Measurements from ENCODE around the gene CARD8. TPM values are rescaled to one million over a fixed set of nuclear protein-coding genes. Genes with fewer than 3 reads are reported as not detected.

The CARD8 gene
- total and polyA plus RNA-seq, 4 donors, result 7.6 to 116 (median 32.3) TPM

DNA sequence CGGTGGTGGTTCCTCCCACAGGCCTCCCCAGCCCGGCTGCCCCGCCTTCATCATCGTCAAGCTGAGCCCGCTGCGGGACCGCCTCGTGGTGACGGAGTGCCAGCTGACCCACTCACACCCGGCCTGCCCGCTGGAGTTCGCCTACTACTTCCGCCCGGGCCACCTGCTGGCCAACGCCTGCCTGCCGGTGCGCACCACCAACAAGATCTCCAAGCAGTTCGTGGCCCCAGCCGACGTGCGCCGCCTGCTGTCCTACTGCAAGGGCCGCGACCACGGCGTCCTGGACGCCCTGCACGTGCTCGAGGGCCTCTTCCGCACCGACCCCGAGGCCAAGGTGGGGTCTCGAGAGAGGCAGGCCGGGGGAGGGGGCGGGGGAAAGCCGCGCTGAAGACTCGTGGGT lies 73.3 kb downstream of the CARD8 start:
- DNase-seq (no peak), ATAC-seq (ENCODE audit: low FRiP score) (no peak)
- intact Hi-C loops (cut with DNase I), result no loop called here
- no peak overlapping the region for H3K4me3 ChIP-seq (ENCODE audit: low read length in 2 of 2)
- no peaks in the 10 kb centered on the region for H3K9me3 ChIP-seq (ENCODE audit: control insufficient read depth, low read length)
- no peaks in the 10 kb centered on the region for H3K36me3 ChIP-seq (ENCODE audit: control insufficient read depth in 1 of 2, insufficient read depth in 2 of 2, low read length in 1 of 2)
- H3K27me3 ChIP-seq (ENCODE audit: control insufficient read depth in 1 of 2, insufficient read depth in 2 of 2, low read length in 1 of 2), result no peaks in the 10 kb centered on the region
- 91 to 97% methylated on average over 34 to 38 of the region's 38 CpGs for WGBS, 2 donors
- no peaks in the 10 kb centered on the region for H3K4me1 ChIP-seq (ENCODE audit: control insufficient read depth in 1 of 2, insufficient read depth in 2 of 2, low read length in 2 of 2)
- H3K27ac ChIP-seq (ENCODE audit: low read depth in 1 of 2, low read length in 2 of 2), result no peak overlapping the region

DNA sequence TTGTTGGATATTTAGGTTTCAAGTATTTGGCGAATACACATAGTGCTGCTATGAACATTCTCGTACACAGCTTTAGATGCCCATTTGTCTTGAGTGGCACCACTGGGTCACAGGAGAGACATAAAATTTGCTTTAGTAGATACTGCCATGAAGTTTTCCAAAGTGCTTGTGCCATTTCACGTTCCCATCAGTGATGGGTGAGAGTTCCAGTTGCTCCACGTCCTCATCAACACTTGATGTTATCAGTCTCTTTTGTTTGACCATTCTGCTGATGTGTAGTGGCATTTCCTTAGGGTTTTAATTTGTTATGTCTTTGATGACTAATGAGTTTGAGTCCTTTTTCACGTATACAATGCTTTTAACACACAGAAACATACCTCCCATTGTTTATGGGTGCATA lies 74.2 kb downstream of the CARD8 start:
- no peaks in the 10 kb centered on the region for H3K9me3 ChIP-seq (ENCODE audit: control insufficient read depth, low read length)
- no peaks in the 10 kb centered on the region for H3K36me3 ChIP-seq (ENCODE audit: control insufficient read depth in 1 of 2, insufficient read depth in 2 of 2, low read length in 1 of 2)

DNA sequence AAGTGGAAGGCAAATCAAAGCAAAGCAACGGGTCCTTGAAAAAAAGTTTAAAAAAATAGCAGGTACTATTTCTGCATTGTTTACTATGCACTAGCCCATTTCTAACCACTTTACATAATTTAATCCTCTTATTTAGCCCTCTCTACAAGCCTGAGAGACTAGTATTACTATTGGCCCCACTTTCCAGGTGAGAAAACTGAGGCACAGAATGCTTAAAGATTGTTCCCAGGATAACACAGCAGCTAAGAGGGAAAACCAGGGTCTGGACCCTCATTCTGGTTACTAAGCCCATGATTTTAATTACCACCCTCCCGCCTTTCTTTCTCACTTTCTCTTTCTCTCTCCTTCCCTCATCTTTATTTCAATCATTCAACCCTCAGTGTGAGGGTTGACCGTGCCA lies 79.5 kb downstream of the CARD8 start:
- H3K36me3 ChIP-seq (ENCODE audit: control insufficient read depth in 1 of 2, insufficient read depth in 2 of 2, low read length in 1 of 2), result no peaks in the 10 kb centered on the region
- H3K4me3 ChIP-seq (ENCODE audit: low read length in 2 of 2), result no peak overlapping the region
- 77 to 90% methylated on average over 3 of the region's 3 CpGs for WGBS, 2 donors
- H3K9me3 ChIP-seq (ENCODE audit: control insufficient read depth, low read length), result no peaks in the 10 kb centered on the region
- intact Hi-C loops (cut with DNase I), result no loop called here
- ATAC-seq (ENCODE audit: low FRiP score), result no peak
- no peaks in the 10 kb centered on the region for H3K4me1 ChIP-seq (ENCODE audit: control insufficient read depth in 1 of 2, insufficient read depth in 2 of 2, low read length in 2 of 2)
- no peak for DNase-seq
- no peak overlapping the region for H3K27ac ChIP-seq (ENCODE audit: low read depth in 1 of 2, low read length in 2 of 2)
- H3K27me3 ChIP-seq (ENCODE audit: control insufficient read depth in 1 of 2, insufficient read depth in 2 of 2, low read length in 1 of 2), result no peaks in the 10 kb centered on the region

More for the DNA sequence above, 74.2 kb downstream of the CARD8 start:
- H3K27ac ChIP-seq (ENCODE audit: low read depth in 1 of 2, low read length in 2 of 2), result no peak overlapping the region
- intact Hi-C loops (cut with DNase I), result no loop called here
- H3K4me3 ChIP-seq (ENCODE audit: low read length in 2 of 2), result no peak overlapping the region
- WGBS, 2 donors, result 92 to 96% methylated on average over 5 of the region's 5 CpGs
- DNase-seq, result no peak
- no peak for ATAC-seq (ENCODE audit: low FRiP score)
- H3K27me3 ChIP-seq (ENCODE audit: control insufficient read depth in 1 of 2, insufficient read depth in 2 of 2, low read length in 1 of 2), result no peaks in the 10 kb centered on the region
- H3K4me1 ChIP-seq (ENCODE audit: control insufficient read depth in 1 of 2, insufficient read depth in 2 of 2, low read length in 2 of 2), result no peaks in the 10 kb centered on the region

DNA sequence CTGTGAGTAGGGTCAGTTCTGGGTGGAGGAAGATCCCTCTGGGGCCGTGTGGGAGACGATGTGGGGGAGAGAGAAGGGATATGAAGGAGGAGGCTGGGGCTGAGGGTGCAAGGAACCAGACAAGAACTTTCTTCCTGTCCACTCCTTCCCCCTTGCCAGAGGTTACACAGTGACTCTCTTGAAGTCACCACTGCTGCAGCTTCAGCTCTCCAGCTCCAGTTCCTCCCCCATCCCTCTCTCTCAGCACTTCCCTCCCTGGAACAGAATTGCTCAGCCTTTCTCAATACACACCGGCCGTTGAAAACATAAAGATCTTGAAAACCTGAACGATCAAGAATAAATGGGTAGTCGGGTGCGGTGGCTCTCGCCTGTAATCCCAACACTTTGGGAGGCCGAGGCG lies 80.1 kb downstream of the CARD8 start:
- intact Hi-C loops (cut with DNase I), result no loop called here
- no peak overlapping the region for H3K27ac ChIP-seq (ENCODE audit: low read depth in 1 of 2, low read length in 2 of 2)
- no peak overlapping the region for H3K4me3 ChIP-seq (ENCODE audit: low read length in 2 of 2)
- ATAC-seq (ENCODE audit: low FRiP score) (no peak), DNase-seq (no peak)
- no peaks in the 10 kb centered on the region for H3K9me3 ChIP-seq (ENCODE audit: control insufficient read depth, low read length)
- WGBS, 2 donors, result 86 to 90% methylated on average over 10 of the region's 10 CpGs
- H3K27me3 ChIP-seq (ENCODE audit: control insufficient read depth in 1 of 2, insufficient read depth in 2 of 2, low read length in 1 of 2), result no peaks in the 10 kb centered on the region
- H3K4me1 ChIP-seq (ENCODE audit: control insufficient read depth in 1 of 2, insufficient read depth in 2 of 2, low read length in 2 of 2), result no peaks in the 10 kb centered on the region
- H3K36me3 ChIP-seq (ENCODE audit: control insufficient read depth in 1 of 2, insufficient read depth in 2 of 2, low read length in 1 of 2), result no peaks in the 10 kb centered on the region

DNA sequence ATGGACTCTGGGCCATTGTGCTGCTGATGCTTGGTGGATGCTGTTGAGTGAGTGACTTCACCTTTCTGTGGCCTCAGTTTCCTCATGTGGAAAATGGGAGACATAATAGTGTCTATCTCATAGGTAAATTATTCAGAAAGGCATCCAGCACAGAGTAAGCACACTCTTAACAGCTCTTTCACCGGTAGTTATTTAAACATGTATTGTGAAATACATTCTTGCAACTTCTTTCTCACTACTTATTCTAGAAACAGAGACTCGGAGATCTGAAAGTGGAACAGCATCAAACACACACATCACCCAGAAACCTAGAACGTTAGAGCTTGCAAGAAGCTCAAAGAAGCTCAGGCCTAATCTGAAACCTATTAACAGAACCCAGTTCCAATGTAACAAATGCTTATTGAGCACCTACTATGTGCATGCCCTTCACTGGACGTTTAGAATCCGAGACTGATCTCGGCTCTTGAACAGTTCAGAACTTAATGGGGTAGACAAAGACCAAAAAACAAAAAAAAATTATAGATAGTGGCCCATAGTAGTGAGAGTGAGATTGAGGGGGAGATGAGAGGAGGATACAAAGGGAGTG lies 81.2 kb downstream of the CARD8 start:
- DNase-seq, result no peak
- Histone ChIP-seq H3K4me1 (ENCODE audit: control insufficient read depth in 1 of 2, insufficient read depth in 2 of 2, low read length in 2 of 2) (no peaks in the 10 kb centered on the region), H3K36me3 (ENCODE audit: control insufficient read depth in 1 of 2, insufficient read depth in 2 of 2, low read length in 1 of 2) (no peaks in the 10 kb centered on the region), H3K4me3 (ENCODE audit: low read length in 2 of 2) (no peak overlapping the region), H3K9me3 (ENCODE audit: control insufficient read depth, low read length) (no peaks in the 10 kb centered on the region), H3K27me3 (ENCODE audit: control insufficient read depth in 1 of 2, insufficient read depth in 2 of 2, low read length in 1 of 2) (no peaks in the 10 kb centered on the region), H3K27ac (ENCODE audit: low read depth in 1 of 2, low read length in 2 of 2) (no peak overlapping the region)
- intact Hi-C loops (cut with DNase I), result no loop called here
- WGBS, 2 donors, result 79% methylated on average over 6 of the region's 6 CpGs
- no peak for ATAC-seq (ENCODE audit: low FRiP score)

DNA sequence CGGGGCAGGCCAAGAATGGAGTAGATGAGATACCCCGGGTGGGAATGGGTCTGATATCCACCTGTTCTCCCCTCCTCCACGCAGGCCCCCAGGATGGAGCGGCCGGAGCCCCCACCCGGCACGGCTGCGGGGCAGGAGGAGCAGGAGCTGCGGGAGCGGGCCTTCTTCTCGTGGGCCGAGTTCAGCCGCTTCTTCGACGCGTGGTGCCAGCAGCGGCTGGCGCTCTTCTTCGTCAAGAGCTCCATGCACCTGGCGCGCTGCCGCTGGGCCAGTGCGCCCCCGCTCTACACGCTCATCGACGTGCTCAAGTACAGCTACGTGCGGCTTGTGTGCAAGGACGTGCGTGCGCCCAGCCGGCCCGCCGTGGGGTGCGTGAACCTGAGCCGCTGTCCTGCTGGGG lies 84.0 kb downstream of the CARD8 start:
- H3K4me3 ChIP-seq (ENCODE audit: low read length in 2 of 2), result no peak overlapping the region
- no peaks in the 10 kb centered on the region for H3K27me3 ChIP-seq (ENCODE audit: control insufficient read depth in 1 of 2, insufficient read depth in 2 of 2, low read length in 1 of 2)
- 76 to 80% methylated on average over 34 to 37 of the region's 37 CpGs for WGBS, 2 donors
- ATAC-seq (ENCODE audit: low FRiP score) (no peak), DNase-seq (no peak)
- no peak overlapping the region for H3K27ac ChIP-seq (ENCODE audit: low read depth in 1 of 2, low read length in 2 of 2)
- H3K9me3 ChIP-seq (ENCODE audit: control insufficient read depth, low read length), result no peaks in the 10 kb centered on the region
- no peaks in the 10 kb centered on the region for H3K4me1 ChIP-seq (ENCODE audit: control insufficient read depth in 1 of 2, insufficient read depth in 2 of 2, low read length in 2 of 2)
- no peaks in the 10 kb centered on the region for H3K36me3 ChIP-seq (ENCODE audit: control insufficient read depth in 1 of 2, insufficient read depth in 2 of 2, low read length in 1 of 2)
- intact Hi-C loops (cut with DNase I), result no loop called here

DNA sequence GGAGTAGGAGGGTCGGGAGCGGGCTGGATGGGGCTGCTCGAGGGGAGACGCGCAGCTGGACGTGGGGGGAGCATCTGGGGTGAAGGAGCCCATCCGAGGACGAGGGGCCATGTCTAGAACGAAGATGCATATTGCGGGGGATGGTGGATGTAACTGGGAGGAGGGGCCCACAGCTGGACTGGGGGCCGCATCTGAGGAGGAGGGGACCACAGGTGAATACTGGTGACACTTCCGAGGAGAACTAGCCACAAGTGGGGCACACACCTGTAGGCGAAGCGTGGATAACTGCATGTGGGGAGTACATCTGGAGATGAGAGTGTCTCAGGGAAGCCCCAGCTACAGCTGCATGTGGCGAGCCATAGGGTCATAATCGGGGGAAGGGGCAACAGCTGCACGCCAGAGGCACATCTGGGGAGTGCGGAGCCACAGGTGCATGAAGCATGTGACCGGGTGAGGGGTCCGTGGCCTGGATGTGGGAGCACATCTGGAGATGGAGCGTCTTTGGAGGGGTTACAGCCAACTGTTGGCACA lies 84.8 kb downstream of the CARD8 start:
- H3K4me3 ChIP-seq (ENCODE audit: low read length in 2 of 2), result peak overlapping the region; percentile 38 to 65
- no peak for DNase-seq
- no peaks in the 10 kb centered on the region for H3K27me3 ChIP-seq (ENCODE audit: control insufficient read depth in 1 of 2, insufficient read depth in 2 of 2, low read length in 1 of 2)
- H3K9me3 ChIP-seq (ENCODE audit: control insufficient read depth, low read length), result no peaks in the 10 kb centered on the region
- H3K27ac ChIP-seq (ENCODE audit: low read depth in 1 of 2, low read length in 2 of 2), result no peak overlapping the region
- no peaks in the 10 kb centered on the region for H3K4me1 ChIP-seq (ENCODE audit: control insufficient read depth in 1 of 2, insufficient read depth in 2 of 2, low read length in 2 of 2)
- no peaks in the 10 kb centered on the region for H3K36me3 ChIP-seq (ENCODE audit: control insufficient read depth in 1 of 2, insufficient read depth in 2 of 2, low read length in 1 of 2)
- no peak for ATAC-seq (ENCODE audit: low FRiP score)
- intact Hi-C loops (cut with DNase I), result no loop called here
- WGBS, 2 donors, result 1 to 2% methylated on average over 20 to 21 of the region's 21 CpGs

DNA sequence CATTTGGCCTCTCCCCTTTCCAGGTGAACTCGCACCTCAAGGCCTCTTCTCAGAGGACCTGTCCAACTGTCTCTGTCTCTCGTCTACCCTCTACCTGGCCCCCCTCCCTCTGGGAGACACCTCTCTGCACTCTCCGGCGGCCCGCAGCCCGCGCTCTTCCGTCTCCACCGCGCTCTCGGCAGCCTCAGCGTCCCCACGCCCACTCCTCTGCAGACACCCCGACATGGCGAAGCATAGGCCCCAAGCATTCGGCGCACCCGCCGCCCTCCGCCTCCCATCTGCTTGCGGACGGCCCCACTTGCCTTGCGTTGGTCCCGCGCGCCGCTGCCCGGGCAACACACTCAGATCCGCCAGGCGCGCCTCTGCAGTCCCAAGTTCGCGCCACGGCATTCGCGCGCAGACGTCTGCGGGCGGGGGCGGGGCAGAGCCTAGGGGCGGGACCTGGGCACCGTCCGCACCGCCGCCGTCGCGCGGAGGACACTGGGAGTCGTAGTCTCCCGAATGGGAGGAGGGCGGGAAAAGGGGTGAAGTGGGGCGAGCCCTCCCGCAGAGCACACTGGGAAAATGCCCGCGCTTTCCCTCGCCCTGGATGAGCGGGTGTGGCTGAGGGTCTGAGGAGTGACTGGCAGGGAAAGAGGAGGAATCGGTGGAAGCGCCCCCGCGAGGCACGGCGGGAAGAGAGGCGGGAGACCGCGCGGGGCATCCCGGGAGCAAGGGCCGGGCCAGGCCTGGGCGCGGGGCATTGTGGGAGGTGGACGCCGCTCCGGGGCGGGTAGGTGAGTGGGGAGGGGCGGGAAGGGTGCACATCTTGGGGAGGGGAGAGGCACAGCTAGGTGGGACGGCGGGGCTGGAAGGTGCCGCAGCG lies 85.5 kb downstream of the CARD8 start, which contains the start of the genes LIG1 and ZSWIM9:
LIG1 (minus strand) TSS at position 406 of the 865 bp plus-strand sequence. CDS start 4,778 bp downstream, outside the sequence.
ZSWIM9 (plus strand) TSS at position 742 of the 865 bp plus-strand sequence. CDS start 1,123 bp downstream, outside the sequence.
- H3K36me3 ChIP-seq (ENCODE audit: control insufficient read depth in 1 of 2, insufficient read depth in 2 of 2, low read length in 1 of 2), result no peaks in the 10 kb centered on the region
- H3K27me3 ChIP-seq (ENCODE audit: control insufficient read depth in 1 of 2, insufficient read depth in 2 of 2, low read length in 1 of 2), result no peaks in the 10 kb centered on the region
- intact Hi-C loops (cut with DNase I), result no loop called here
- DNase-seq (peak; percentile 94 to 97), ATAC-seq (ENCODE audit: low FRiP score) (peak; percentile 97)
- peak within 1 kb of the TSS in 1 of 2 donors; percentile 84 for H3K27ac ChIP-seq (ENCODE audit: low read depth in 1 of 2, low read length in 2 of 2)
- H3K4me3 ChIP-seq (ENCODE audit: low read length in 2 of 2), result peak within 1 kb of the TSS; percentile 38 to 65
- no peaks in the 10 kb centered on the region for H3K4me1 ChIP-seq (ENCODE audit: control insufficient read depth in 1 of 2, insufficient read depth in 2 of 2, low read length in 2 of 2)
- WGBS, 2 donors, result 1% methylated on average over 79 to 82 of the region's 82 CpGs
- no peaks in the 10 kb centered on the region for H3K9me3 ChIP-seq (ENCODE audit: control insufficient read depth, low read length)
